ENCODE measurements around the gene ATP6V0B.

ATP6V0B gene

GRCh38 chr1:43978264-43978550, 3.4 kb downstream of the ATP6V0B start:
- Histone ChIP-seq H3K4me1 (ENCODE audit: control insufficient read depth, insufficient read depth, low read length, poor library complexity, severe bottlenecking) (peaks cover 28% of the 10 kb centered on the region), H3K9me3 (ENCODE audit: control insufficient read depth, low read length) (no peaks in the 10 kb centered on the region), H3K27me3 (replicated peaks; ENCODE audit: control insufficient read depth, insufficient read depth, low read length, poor library complexity, severe bottlenecking) (no peaks in the 10 kb centered on the region), H3K36me3 (ENCODE audit: control insufficient read depth, insufficient read depth, low read length) (peaks cover 14% of the 10 kb centered on the region), H3K4me3 (ENCODE audit: insufficient read depth, low read depth, low read length, poor library complexity, severe bottlenecking) (no peak overlapping the region), H3K27ac (ENCODE audit: insufficient read depth, low read length, poor library complexity, severe bottlenecking) (no peak overlapping the region)
- DNase-seq: no peak

- no peak for DNase-seq
- H3K27ac ChIP-seq (ENCODE audit: insufficient read depth, low read length, poor library complexity, severe bottlenecking): no peak within 1 kb of the TSS
- peak within 1 kb of the TSS; percentile 49 for H3K4me3 ChIP-seq (ENCODE audit: insufficient read depth, low read depth, low read length, poor library complexity, severe bottlenecking)
- H3K9me3 ChIP-seq (ENCODE audit: control insufficient read depth, low read length): no peaks in the 10 kb centered on the region
- H3K36me3 ChIP-seq (ENCODE audit: control insufficient read depth, insufficient read depth, low read length): peaks cover 14% of the 10 kb centered on the region
- no peaks in the 10 kb centered on the region for H3K27me3 ChIP-seq (replicated peaks; ENCODE audit: control insufficient read depth, insufficient read depth, low read length, poor library complexity, severe bottlenecking)
- peaks cover 28% of the 10 kb centered on the region for H3K4me1 ChIP-seq (ENCODE audit: control insufficient read depth, insufficient read depth, low read length, poor library complexity, severe bottlenecking)
These were observed 3.9 kb downstream of the ATP6V0B start, which contains the start of gene B4GALT2 for GRCh38 chr1:43978551-43979260. B4GALT2 (plus strand) TSS chr1:43979210; CDS start chr1:43981161, 1,951 bp downstream.

- Histone ChIP-seq H3K27ac (ENCODE audit: insufficient read depth, low read length, poor library complexity, severe bottlenecking) (no peak overlapping the region), H3K36me3 (ENCODE audit: control insufficient read depth, insufficient read depth, low read length) (peaks cover 14% of the 10 kb centered on the region), H3K4me3 (ENCODE audit: insufficient read depth, low read depth, low read length, poor library complexity, severe bottlenecking) (peak overlapping the region; percentile 41), H3K27me3 (replicated peaks; ENCODE audit: control insufficient read depth, insufficient read depth, low read length, poor library complexity, severe bottlenecking) (no peaks in the 10 kb centered on the region), H3K4me1 (ENCODE audit: control insufficient read depth, insufficient read depth, low read length, poor library complexity, severe bottlenecking) (peaks cover 25% of the 10 kb centered on the region), H3K9me3 (ENCODE audit: control insufficient read depth, low read length) (no peaks in the 10 kb centered on the region)
- no peak for DNase-seq
These were observed 4.4 kb downstream of the ATP6V0B start for GRCh38 chr1:43979261-43979527.

GRCh38 chr1:43979528-43980254, 4.9 kb downstream of the ATP6V0B start:
- H3K27ac ChIP-seq (ENCODE audit: insufficient read depth, low read length, poor library complexity, severe bottlenecking): no peak overlapping the region
- H3K27me3 ChIP-seq (replicated peaks; ENCODE audit: control insufficient read depth, insufficient read depth, low read length, poor library complexity, severe bottlenecking): no peaks in the 10 kb centered on the region
- H3K36me3 ChIP-seq (ENCODE audit: control insufficient read depth, insufficient read depth, low read length): peaks cover 14% of the 10 kb centered on the region
- peaks cover 23% of the 10 kb centered on the region for H3K4me1 ChIP-seq (ENCODE audit: control insufficient read depth, insufficient read depth, low read length, poor library complexity, severe bottlenecking)
- H3K9me3 ChIP-seq (ENCODE audit: control insufficient read depth, low read length): no peaks in the 10 kb centered on the region
- H3K4me3 ChIP-seq (ENCODE audit: insufficient read depth, low read depth, low read length, poor library complexity, severe bottlenecking): peak overlapping the region; percentile 41
- DNase-seq: no peak

- H3K4me3 ChIP-seq (ENCODE audit: insufficient read depth, low read depth, low read length, poor library complexity, severe bottlenecking): no peak overlapping the region
- H3K27ac ChIP-seq (ENCODE audit: insufficient read depth, low read length, poor library complexity, severe bottlenecking): no peak overlapping the region
- H3K27me3 ChIP-seq (replicated peaks; ENCODE audit: control insufficient read depth, insufficient read depth, low read length, poor library complexity, severe bottlenecking): no peaks in the 10 kb centered on the region
- peaks cover 14% of the 10 kb centered on the region for H3K36me3 ChIP-seq (ENCODE audit: control insufficient read depth, insufficient read depth, low read length)
- no peaks in the 10 kb centered on the region for H3K9me3 ChIP-seq (ENCODE audit: control insufficient read depth, low read length)
- no peak for DNase-seq
- H3K4me1 ChIP-seq (ENCODE audit: control insufficient read depth, insufficient read depth, low read length, poor library complexity, severe bottlenecking): peaks cover 23% of the 10 kb centered on the region
These were observed 5.7 kb downstream of the ATP6V0B start for GRCh38 chr1:43980255-43981134.

GRCh38 chr1:43981135-43981491, 6.4 kb downstream of the ATP6V0B start:
- Histone ChIP-seq H3K4me3 (ENCODE audit: insufficient read depth, low read depth, low read length, poor library complexity, severe bottlenecking) (no peak overlapping the region), H3K36me3 (ENCODE audit: control insufficient read depth, insufficient read depth, low read length) (peaks cover 14% of the 10 kb centered on the region), H3K4me1 (ENCODE audit: control insufficient read depth, insufficient read depth, low read length, poor library complexity, severe bottlenecking) (peaks cover 17% of the 10 kb centered on the region), H3K9me3 (ENCODE audit: control insufficient read depth, low read length) (no peaks in the 10 kb centered on the region), H3K27me3 (replicated peaks; ENCODE audit: control insufficient read depth, insufficient read depth, low read length, poor library complexity, severe bottlenecking) (no peaks in the 10 kb centered on the region), H3K27ac (ENCODE audit: insufficient read depth, low read length, poor library complexity, severe bottlenecking) (no peak overlapping the region)
- no peak for DNase-seq

GRCh38 chr1:43981636-43982035, 6.9 kb downstream of the ATP6V0B start:
- Histone ChIP-seq H3K9me3 (ENCODE audit: control insufficient read depth, low read length) (no peaks in the 10 kb centered on the region), H3K27ac (ENCODE audit: insufficient read depth, low read length, poor library complexity, severe bottlenecking) (no peak overlapping the region), H3K4me1 (ENCODE audit: control insufficient read depth, insufficient read depth, low read length, poor library complexity, severe bottlenecking) (peaks cover 13% of the 10 kb centered on the region), H3K36me3 (ENCODE audit: control insufficient read depth, insufficient read depth, low read length) (peaks cover 10% of the 10 kb centered on the region), H3K4me3 (ENCODE audit: insufficient read depth, low read depth, low read length, poor library complexity, severe bottlenecking) (no peak overlapping the region), H3K27me3 (replicated peaks; ENCODE audit: control insufficient read depth, insufficient read depth, low read length, poor library complexity, severe bottlenecking) (no peaks in the 10 kb centered on the region)
- no peak for DNase-seq

GRCh38 chr1:43982241-43982640, 7.5 kb downstream of the ATP6V0B start:
- Histone ChIP-seq H3K36me3 (ENCODE audit: control insufficient read depth, insufficient read depth, low read length) (peaks cover 7% of the 10 kb centered on the region), H3K4me1 (ENCODE audit: control insufficient read depth, insufficient read depth, low read length, poor library complexity, severe bottlenecking) (peaks cover 13% of the 10 kb centered on the region), H3K27me3 (replicated peaks; ENCODE audit: control insufficient read depth, insufficient read depth, low read length, poor library complexity, severe bottlenecking) (no peaks in the 10 kb centered on the region), H3K9me3 (ENCODE audit: control insufficient read depth, low read length) (no peaks in the 10 kb centered on the region), H3K27ac (ENCODE audit: insufficient read depth, low read length, poor library complexity, severe bottlenecking) (no peak overlapping the region), H3K4me3 (ENCODE audit: insufficient read depth, low read depth, low read length, poor library complexity, severe bottlenecking) (no peak overlapping the region)
- DNase-seq: no peak

GRCh38 chr1:43982808-43983207, 8.0 kb downstream of the ATP6V0B start:
- Histone ChIP-seq H3K27ac (ENCODE audit: insufficient read depth, low read length, poor library complexity, severe bottlenecking) (no peak overlapping the region), H3K4me1 (ENCODE audit: control insufficient read depth, insufficient read depth, low read length, poor library complexity, severe bottlenecking) (peaks cover 13% of the 10 kb centered on the region), H3K27me3 (replicated peaks; ENCODE audit: control insufficient read depth, insufficient read depth, low read length, poor library complexity, severe bottlenecking) (no peaks in the 10 kb centered on the region), H3K4me3 (ENCODE audit: insufficient read depth, low read depth, low read length, poor library complexity, severe bottlenecking) (no peak overlapping the region), H3K9me3 (ENCODE audit: control insufficient read depth, low read length) (no peaks in the 10 kb centered on the region), H3K36me3 (ENCODE audit: control insufficient read depth, insufficient read depth, low read length) (peaks cover 2% of the 10 kb centered on the region)
- no peak for DNase-seq
